ENCODE measurements around the gene DNAH2.

The DNAH2 gene

GRCh38 chr17:7727886-7728285 is 10.3 kb downstream of the DNAH2 start:
- no peak for FAIRE-seq

- FAIRE-seq, result no peak
Measured at GRCh38 chr17:7729816-7730215, 12.3 kb downstream of the DNAH2 start.

GRCh38 chr17:7732981-7733539 is 15.5 kb downstream of the DNAH2 start:
- no peak for FAIRE-seq

- FAIRE-seq, result no peak
Measured at GRCh38 chr17:7737601-7738000, 20.1 kb downstream of the DNAH2 start.

- no peak for FAIRE-seq
Measured at GRCh38 chr17:7739746-7740145, 22.2 kb downstream of the DNAH2 start.

- FAIRE-seq, result no peak
Measured at GRCh38 chr17:7740481-7741001, 23.0 kb downstream of the DNAH2 start.

GRCh38 chr17:7742729-7743128 is 25.2 kb downstream of the DNAH2 start:
- no peak for FAIRE-seq

- no peak for FAIRE-seq
Measured at GRCh38 chr17:7744416-7744815, 26.9 kb downstream of the DNAH2 start.

GRCh38 chr17:7745748-7746470 is 28.4 kb downstream of the DNAH2 start:
- no peak for FAIRE-seq

- no peak for FAIRE-seq
Measured at GRCh38 chr17:7747635-7748071, 30.1 kb downstream of the DNAH2 start.

- FAIRE-seq, result no peak
Measured at GRCh38 chr17:7748076-7748775, 30.7 kb downstream of the DNAH2 start.

- FAIRE-seq, result no peak
Measured at GRCh38 chr17:7750321-7750821, 32.8 kb downstream of the DNAH2 start.

- FAIRE-seq, result no peak
Measured at GRCh38 chr17:7754656-7755055, 37.1 kb downstream of the DNAH2 start.

GRCh38 chr17:7755095-7755890 is 37.7 kb downstream of the DNAH2 start:
- FAIRE-seq, result no peak

GRCh38 chr17:7756968-7757367 is 39.4 kb downstream of the DNAH2 start:
- FAIRE-seq, result no peak

- FAIRE-seq, result no peak
Measured at GRCh38 chr17:7763919-7764318, 46.4 kb downstream of the DNAH2 start.

- FAIRE-seq, result no peak
Measured at GRCh38 chr17:7767004-7767403, 49.5 kb downstream of the DNAH2 start.

- no peak for FAIRE-seq
Measured at GRCh38 chr17:7767405-7768021, 50.0 kb downstream of the DNAH2 start.

GRCh38 chr17:7769854-7770253 is 52.3 kb downstream of the DNAH2 start:
- no peak for FAIRE-seq

- FAIRE-seq, result no peak
Measured at GRCh38 chr17:7774055-7774521, 56.5 kb downstream of the DNAH2 start.

- no peak for FAIRE-seq
Measured at GRCh38 chr17:7775051-7775450, 57.5 kb downstream of the DNAH2 start.

- FAIRE-seq, result no peak
Measured at GRCh38 chr17:7777017-7777416, 59.5 kb downstream of the DNAH2 start.
